Dermis microvascular lymphatic vessel endothelial cell (primary cell): ENCODE results near the gene CCNY. TPM values are rescaled to one million over a fixed set of nuclear protein-coding genes. Genes with fewer than 3 reads are reported as not detected.
A peak's percentile ranks its signal among the peaks of the same experiment; 100 is the strongest.
"Not testable (repeated sequence)": the region's sequence is repeated elsewhere in the genome, so short reads cannot be mapped to it uniquely, and the experiment has no call there.

Experiments
- DNase-seq, 2 donors: peaks; one replicate each; pipeline versions ENCODE4 v3.0.0 to v3.0.0-alpha.2; 2010; ENCODE audit warnings: low read depth in 2 of 2
- total RNA-seq: library from RNA; depleted of rRNA; stranded (reverse); fragments of >200 nt; gene quantifications from 2 replicates; pipeline ENCODE4 v1.2.1, GENCODE V29; 2014

CCNY gene
- total RNA-seq, 1 donor from 2014 or later = 65.7 TPM

DNA sequence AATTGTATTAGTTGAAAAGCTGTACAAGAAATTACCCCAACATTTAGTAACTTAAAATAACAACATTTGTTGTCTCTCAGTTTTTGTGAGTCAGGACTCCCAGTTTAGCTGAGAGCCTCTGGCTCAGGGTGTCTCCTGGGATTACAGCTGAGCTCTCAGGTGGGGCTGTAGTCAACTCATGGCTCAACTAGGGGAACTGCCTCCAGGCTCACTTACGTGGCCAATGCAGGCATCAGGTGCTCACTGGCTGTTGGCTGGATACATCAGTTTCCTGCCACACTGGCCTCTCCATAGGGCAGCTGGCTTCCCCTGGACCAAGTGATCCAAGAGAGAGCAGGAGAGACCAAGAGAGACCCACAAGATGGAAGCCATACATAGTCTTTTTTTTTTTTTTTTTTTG is 17.5 kb downstream of the CCNY start:
- no peak for DNase-seq

DNA sequence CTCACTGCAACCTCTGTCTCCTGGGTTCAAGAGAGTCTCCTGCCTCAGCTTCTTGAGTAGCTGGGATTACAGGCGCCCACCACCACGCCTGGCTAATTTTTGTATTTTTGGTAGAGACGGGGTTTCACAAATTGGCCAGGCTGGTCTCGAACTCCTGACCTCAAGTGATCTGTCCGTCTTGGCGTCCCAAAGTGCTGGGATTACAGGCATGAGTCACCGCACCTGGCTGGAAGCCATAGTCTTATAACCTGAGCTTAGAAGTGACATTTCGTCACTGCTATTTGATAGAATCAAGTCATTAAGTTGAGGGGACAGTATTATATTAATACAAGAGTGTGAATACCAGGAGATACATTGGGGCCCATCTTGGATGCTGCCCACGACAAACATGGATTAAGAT is 17.9 kb downstream of the CCNY start:
- not testable (repeated sequence) for DNase-seq

- no peak for DNase-seq
Observed at GRCh38 chr10:35355971-35356724, 19.8 kb downstream of the CCNY start.

GRCh38 chr10:35356725-35357092 is 20.4 kb downstream of the CCNY start:
- DNase-seq = no peak

DNA sequence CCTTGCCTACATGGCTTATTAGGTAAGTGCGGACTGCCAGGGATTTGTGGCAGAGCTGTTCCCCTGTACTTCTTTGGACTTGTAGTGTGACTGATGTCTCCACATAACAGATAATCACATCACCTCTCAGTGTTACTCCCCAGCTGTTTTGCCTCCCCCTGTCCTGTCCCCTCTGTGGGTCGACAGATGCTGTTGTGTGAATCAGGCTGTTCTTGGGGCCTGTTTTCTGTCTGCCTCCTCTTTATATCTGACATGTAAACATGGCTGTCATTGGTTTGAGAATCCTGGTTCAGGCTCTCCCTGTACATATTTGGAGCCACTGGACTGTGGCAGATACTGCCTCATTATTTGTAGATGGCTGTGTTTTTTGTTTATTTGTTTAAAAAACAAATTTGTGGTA is 22.7 kb downstream of the CCNY start:
- DNase-seq = no peak

GRCh38 chr10:35359873-35360272 is 23.6 kb downstream of the CCNY start:
- DNase-seq = no peak

- DNase-seq = no peak
Observed at GRCh38 chr10:35362701-35363350, 26.5 kb downstream of the CCNY start.

- DNase-seq = no peak
Observed at GRCh38 chr10:35363587-35363986, 27.3 kb downstream of the CCNY start.

DNA sequence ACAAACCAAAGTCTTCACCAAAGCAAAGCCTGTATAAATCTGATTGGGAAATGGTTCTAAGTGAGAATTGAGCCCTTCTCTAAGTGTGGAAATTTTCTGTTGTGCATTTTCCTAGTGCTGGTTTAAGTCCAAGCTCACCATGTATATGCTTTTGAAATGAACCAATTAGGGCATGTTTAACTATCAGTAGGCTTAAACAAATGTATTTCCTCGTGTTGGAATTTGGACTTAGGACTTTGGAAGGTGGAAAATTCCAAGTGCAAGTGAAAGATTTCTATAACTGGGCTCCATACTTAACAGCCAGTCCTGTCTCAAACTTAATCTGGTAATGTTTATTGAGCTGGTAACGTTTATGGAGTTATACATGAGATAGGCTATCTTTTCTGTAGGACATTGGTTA is 28.5 kb downstream of the CCNY start:
- DNase-seq = no peak

GRCh38 chr10:35365994-35366393 is 29.7 kb downstream of the CCNY start:
- DNase-seq = no peak

GRCh38 chr10:35367107-35367859 is 31.0 kb downstream of the CCNY start:
- DNase-seq = no peak

GRCh38 chr10:35367982-35368381 is 31.7 kb downstream of the CCNY start:
- no peak for DNase-seq

- no peak for DNase-seq
Observed at GRCh38 chr10:35368485-35369048, 32.3 kb downstream of the CCNY start.

DNA sequence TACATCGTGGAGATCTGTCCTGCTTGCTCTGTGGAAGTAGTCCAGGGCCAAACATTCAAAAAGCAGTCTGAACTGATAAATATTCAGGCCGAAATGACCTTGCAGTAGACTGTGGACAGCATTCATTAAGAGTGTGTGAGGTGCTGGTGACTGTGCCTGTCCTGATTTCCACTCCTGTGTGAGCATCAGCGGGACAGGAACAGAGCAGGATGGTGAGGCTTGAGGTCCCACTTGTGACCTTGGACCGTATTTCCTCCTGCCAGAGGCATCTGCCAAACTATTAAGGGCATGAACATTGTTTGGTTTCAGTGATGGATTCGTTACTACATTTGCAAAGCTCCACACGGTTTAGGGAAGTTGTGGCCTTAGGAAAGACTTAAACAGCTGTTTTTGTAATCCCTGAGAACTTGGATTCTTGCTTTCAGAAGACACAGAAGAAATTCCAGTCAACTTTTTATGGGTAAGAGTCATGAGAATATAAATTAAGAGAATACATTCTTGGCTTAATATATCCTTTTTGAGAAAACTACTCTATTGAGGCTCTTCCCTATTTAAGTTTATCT is 32.8 kb downstream of the CCNY start:
- peak; percentile 24 to 28 for DNase-seq

- no peak for DNase-seq
Observed at GRCh38 chr10:35371731-35372130, 35.4 kb downstream of the CCNY start.

- peak; percentile 90 to 93 for DNase-seq
Observed at GRCh38 chr10:35372329-35372728, 36.0 kb downstream of the CCNY start.

- no peak for DNase-seq
Observed at GRCh38 chr10:35375091-35375765, 38.9 kb downstream of the CCNY start.

GRCh38 chr10:35377050-35377728 is 40.9 kb downstream of the CCNY start:
- peak in 1 of 2 donors; percentile 54 for DNase-seq

GRCh38 chr10:35378541-35379210 is 42.4 kb downstream of the CCNY start:
- peak in 1 of 2 donors; percentile 72 for DNase-seq
